GM18519 (cell line): ENCODE results near the gene TEPSIN.

Source experiments
- ATAC-seq: cut with Tn5 transposase; IDR thresholded peaks from one replicate; pipeline ENCODE4 v1.9.1; 2021; ENCODE audit warnings: mild to moderate bottlenecking, moderate library complexity; ENCODE audit not compliant: unreplicated experiment, low FRiP score

TEPSIN gene

GRCh38 chr17:81222906-81223761 is 15.7 kb downstream of the TEPSIN start, which contains the start of gene CEP131:
Gene CEP131, minus strand, starts transcription at chr17:81222965. Its CDS starts 2,909 bp downstream, at chr17:81220056.
- ATAC-seq: peak; percentile 74

- ATAC-seq: no peak
Measured at GRCh38 chr17:81222620-81222905, 16.3 kb downstream of the TEPSIN start.

- ATAC-seq: no peak
Measured at GRCh38 chr17:81221842-81222619, 16.8 kb downstream of the TEPSIN start.

- ATAC-seq: no peak
Measured at GRCh38 chr17:81221371-81221841, 17.4 kb downstream of the TEPSIN start.

- no peak for ATAC-seq
Measured at GRCh38 chr17:81219476-81220180, 19.2 kb downstream of the TEPSIN start.

GRCh38 chr17:81218991-81219390 is 19.9 kb downstream of the TEPSIN start:
- no peak for ATAC-seq

- ATAC-seq: no peak
Measured at GRCh38 chr17:81218459-81218858, 20.4 kb downstream of the TEPSIN start.

GRCh38 chr17:81217491-81217890 is 21.4 kb downstream of the TEPSIN start:
- ATAC-seq: no peak

GRCh38 chr17:81213978-81214377 is 24.9 kb downstream of the TEPSIN start:
- ATAC-seq: no peak

- ATAC-seq: no peak
Measured at GRCh38 chr17:81212365-81212764, 26.5 kb downstream of the TEPSIN start.

- ATAC-seq: no peak
Measured at GRCh38 chr17:81210868-81211267, 28.0 kb downstream of the TEPSIN start.

- ATAC-seq: no peak
Measured at GRCh38 chr17:81210466-81210865, 28.4 kb downstream of the TEPSIN start.

GRCh38 chr17:81209141-81209540 is 29.7 kb downstream of the TEPSIN start:
- no peak for ATAC-seq

- ATAC-seq: no peak
Measured at GRCh38 chr17:81208651-81209050, 30.2 kb downstream of the TEPSIN start.

- ATAC-seq: no peak
Measured at GRCh38 chr17:81207610-81208581, 31.0 kb downstream of the TEPSIN start.

GRCh38 chr17:81206657-81207056 is 32.2 kb downstream of the TEPSIN start:
- ATAC-seq: no peak

- ATAC-seq: no peak
Measured at GRCh38 chr17:81206166-81206565, 32.7 kb downstream of the TEPSIN start.

- ATAC-seq: no peak
Measured at GRCh38 chr17:81204578-81204977, 34.3 kb downstream of the TEPSIN start.

GRCh38 chr17:81203136-81203535 is 35.7 kb downstream of the TEPSIN start:
- no peak for ATAC-seq

- ATAC-seq: no peak
Measured at GRCh38 chr17:81202318-81202717, 36.5 kb downstream of the TEPSIN start.
